H1 (cell line): Measurements from ENCODE around the gene ABCA2. TPM values are rescaled to one million over a fixed set of nuclear protein-coding genes. Genes with fewer than 3 reads are reported as not detected.
A peak's percentile ranks its signal among the peaks of the same experiment; 100 is the strongest.

Experiments used
- CTCF ChIA-PET: fragments of 300-600 bp; sonication (Branson Sonifier 250); formaldehyde crosslinking; loops from one replicate; lab custom pipeline; 2021; ENCODE audit not compliant: partially characterized antibody; lab: Charles Lee
- POLR2A ChIA-PET: fragments of 300-600 bp; sonication (Branson Sonifier 250); formaldehyde crosslinking; loops from one replicate; lab custom pipeline; 2021; ENCODE audit warnings: inconsistent platforms; ENCODE audit not compliant: partially characterized antibody; lab: Charles Lee
- DNase-seq, 2 experiments: peaks; one replicate each; pipeline versions ENCODE4 v3.0.0 to v3.0.0-alpha.2; 2010 to 2022; ENCODE audit warnings: low spot score in 2 of 2, low read depth in 1 of 2, mixed read lengths in 1 of 2
- FAIRE-seq: peaks from 2 replicates; lab custom pipeline; 2011; peaks lifted over from hg19 to GRCh38; lab: Jason Lieb, UNC
- H2AFZ ChIP-seq: 2 replicates; pipeline ENCODE4 v1.8.1; 2012; ENCODE audit warnings: low read length, inconsistent platforms
- H2AK5ac ChIP-seq: 2 replicates; pipeline ENCODE4 v1.6.1; 2013; ENCODE audit warnings: low read depth, low read length
- H2BK120ac ChIP-seq: replicated peaks from 2 replicates; pipeline ENCODE3; 2013; ENCODE audit warnings: low read depth, low read length, inconsistent platforms
- H2BK12ac ChIP-seq: 2 replicates; pipeline ENCODE4 v1.6.1; 2013; ENCODE audit warnings: low read depth, low read length
- H2BK15ac ChIP-seq: 2 replicates; pipeline ENCODE4 v1.6.1; 2013; ENCODE audit warnings: low read length
- H2BK20ac ChIP-seq: 2 replicates; pipeline ENCODE4 v1.6.1; 2013; ENCODE audit warnings: low read length
- H2BK5ac ChIP-seq: 2 replicates; pipeline ENCODE4 v1.6.1; 2013; ENCODE audit warnings: low read depth, low read length
- H3K14ac ChIP-seq: 2 replicates; pipeline ENCODE4 v1.6.1; 2013; ENCODE audit warnings: inconsistent platforms; ENCODE audit not compliant: insufficient read length
- H3K18ac ChIP-seq: 2 replicates; pipeline ENCODE4 v1.6.1; 2013; ENCODE audit warnings: low read length; ENCODE audit errors: extremely low read depth
- H3K23ac ChIP-seq: 2 replicates; pipeline ENCODE4 v1.6.1; 2013; ENCODE audit warnings: inconsistent platforms; ENCODE audit not compliant: insufficient read length
- H3K23me2 ChIP-seq: 2 replicates; pipeline ENCODE4 v1.6.1; 2013; ENCODE audit warnings: low read depth, low read length
- H3K27ac ChIP-seq: 2 replicates; pipeline ENCODE4 v1.6.1; 2011; ENCODE audit warnings: low read depth, low read length, inconsistent platforms
- H3K27me3 ChIP-seq, 4 experiments: replicated peaks in 1 of 4; 1 replicate in 1 of 4; 2 replicates in 3 of 4; pipeline versions ENCODE4 v1.6.1 to v1.8.1; 2011 to 2013; ENCODE audit warnings: low read length in 3 of 4, mild to moderate bottlenecking in 3 of 4, inconsistent platforms in 2 of 4, mixed read lengths in 2 of 4, moderate library complexity in 1 of 4; ENCODE audit not compliant: control insufficient read depth in 3 of 4, insufficient read depth in 3 of 4; ENCODE audit errors: extremely low read depth in 1 of 4
- H3K36me3 ChIP-seq, 4 experiments: 2 replicates each; pipeline versions ENCODE4 v1.6.1 to v1.8.1; 2011 to 2013; ENCODE audit warnings: mild to moderate bottlenecking in 4 of 4, low read length in 3 of 4, moderate library complexity in 2 of 4, control low read depth in 1 of 4, inconsistent platforms in 1 of 4; ENCODE audit not compliant: insufficient read depth in 4 of 4, control insufficient read depth in 2 of 4
- H3K4ac ChIP-seq: replicated peaks from 2 replicates; pipeline ENCODE3; 2013; ENCODE audit warnings: low read length, low read depth, mixed read lengths, inconsistent platforms; ENCODE audit not compliant: insufficient read length
- H3K4me1 ChIP-seq, 4 experiments: replicated peaks in 1 of 4; 1 replicate in 1 of 4; 2 replicates in 3 of 4; pipeline versions ENCODE4 v1.6.1 to v1.8.1; 2011 to 2013; ENCODE audit warnings: low read length in 3 of 4, inconsistent platforms in 2 of 4, mixed read lengths in 1 of 4; ENCODE audit not compliant: insufficient read depth in 4 of 4, control insufficient read depth in 3 of 4
- H3K4me2 ChIP-seq, 2 experiments: 2 replicates each; pipeline versions ENCODE4 v1.6.1 to v1.8.1; 2011 to 2013; ENCODE audit warnings: low read depth in 2 of 2, low read length in 2 of 2, control low read depth in 1 of 2, inconsistent platforms in 1 of 2, mild to moderate bottlenecking in 1 of 2; ENCODE audit not compliant: insufficient read depth in 1 of 2
- H3K4me3 ChIP-seq, 4 experiments: fragments of 200-600, 300-600 bp in 1 of 4; sonication (generic), shearing (Covaris generic), sonication (Bioruptor Twin) in 1 of 4; 2 replicates each; pipeline versions ENCODE4 v1.5.1 to v1.8.1; 2011 to 2016; ENCODE audit warnings: low read length in 4 of 4, low read depth in 3 of 4, control low read depth in 2 of 4, inconsistent platforms in 2 of 4, mild to moderate bottlenecking in 2 of 4, mixed read lengths in 1 of 4, moderate library complexity in 1 of 4; ENCODE audit not compliant: insufficient read depth in 2 of 4; ENCODE audit errors: extremely low read depth in 1 of 4
- H3K56ac ChIP-seq: replicated peaks from 2 replicates; pipeline ENCODE3; 2013; ENCODE audit warnings: low read depth, mild to moderate bottlenecking, mixed read lengths, low read length, inconsistent platforms; ENCODE audit not compliant: insufficient read length
- H3K79me1 ChIP-seq: 2 replicates; pipeline ENCODE4 v1.6.1; 2013; ENCODE audit warnings: low read depth, low read length, control low read depth
- H3K79me2 ChIP-seq, 2 experiments: 2 replicates each; pipeline versions ENCODE4 v1.6.1 to v1.8.1; 2012 to 2013; ENCODE audit warnings: low read length in 2 of 2, mild to moderate bottlenecking in 2 of 2, inconsistent platforms in 1 of 2; ENCODE audit not compliant: insufficient read depth in 2 of 2, control insufficient read depth in 1 of 2
- H3K9ac ChIP-seq, 4 experiments: replicated peaks in 1 of 4; 1 replicate in 1 of 4; 2 replicates in 3 of 4; pipeline versions ENCODE4 v1.6.1 to v1.8.1; 2011 to 2013; ENCODE audit warnings: low read depth in 3 of 4, low read length in 3 of 4, control low read depth in 2 of 4, mild to moderate bottlenecking in 2 of 4, moderate library complexity in 2 of 4, inconsistent platforms in 1 of 4; ENCODE audit errors: extremely low read depth in 1 of 4
- H3K9me3 ChIP-seq, 2 experiments: 2 replicates each; pipeline versions ENCODE4 v1.6.1 to v1.8.1; 2012 to 2013; ENCODE audit warnings: mild to moderate bottlenecking in 2 of 2, moderate library complexity in 2 of 2, control low read depth in 1 of 2, inconsistent platforms in 1 of 2, low read depth in 1 of 2, low read length in 1 of 2, mixed read lengths in 1 of 2; ENCODE audit not compliant: insufficient read depth in 2 of 2
- H4K20me1 ChIP-seq, 2 experiments: replicated peaks in 1 of 2; 2 replicates each; pipeline versions ENCODE3 to v1.8.1; 2011 to 2013; ENCODE audit warnings: inconsistent platforms in 2 of 2, low read length in 2 of 2, mild to moderate bottlenecking in 1 of 2; ENCODE audit not compliant: insufficient read depth in 2 of 2, control insufficient read depth in 1 of 2
- H4K5ac ChIP-seq: 2 replicates; pipeline ENCODE4 v1.6.1; 2013; ENCODE audit warnings: low read length, low read depth, mixed read lengths, inconsistent platforms; ENCODE audit not compliant: insufficient read length
- H4K8ac ChIP-seq: 2 replicates; pipeline ENCODE4 v1.8.0; 2013; ENCODE audit warnings: mild to moderate bottlenecking, moderate library complexity, low read length, inconsistent platforms; ENCODE audit not compliant: insufficient read depth; ENCODE audit errors: extremely low read depth
- H4K91ac ChIP-seq: replicated peaks from 2 replicates; pipeline ENCODE3; 2013; ENCODE audit warnings: low read length, mixed read lengths, inconsistent platforms; ENCODE audit not compliant: insufficient read length
- ASH2L ChIP-seq: fragments of 200-600, 300-600 bp; sonication (generic); IDR thresholded peaks from one replicate; pipeline ENCODE4 v1.7.1; 2017; ENCODE audit warnings: low read length
- BACH1 ChIP-seq: IDR thresholded peaks from 2 replicates; pipeline ENCODE4 v1.6.1; 2012; ENCODE audit warnings: low read length, improper control_type of control experiment
- CBX8 ChIP-seq: fragments of 300-800, 300-1000 bp; sonication (generic); IDR thresholded peaks from 2 replicates; pipeline ENCODE4 v1.7.1; 2016; ENCODE audit warnings: low read depth, low read length, borderline replicate concordance
- CHD2 ChIP-seq: IDR thresholded peaks from 2 replicates; pipeline ENCODE4 v1.6.1; 2012; ENCODE audit warnings: low read length, improper control_type of control experiment
- CREB1 ChIP-seq: IDR thresholded peaks from 2 replicates; pipeline ENCODE4 v1.6.1; 2012; ENCODE audit warnings: inconsistent platforms
- EZH2 ChIP-seq: fragments of 200-600 bp; sonication (generic); IDR thresholded peaks from 2 replicates; pipeline ENCODE4 v1.7.1; 2012; ENCODE audit warnings: low read depth, mild to moderate bottlenecking, moderate library complexity, low read length, inconsistent platforms; ENCODE audit not compliant: severe bottlenecking
- JUND ChIP-seq: IDR thresholded peaks from 2 replicates; pipeline ENCODE4 v1.6.1; 2011; ENCODE audit warnings: mild to moderate bottlenecking, improper control_type of control experiment, low read length
- KDM1A ChIP-seq: fragments of 200-600, 300-600 bp; sonication (generic); IDR thresholded peaks from 2 replicates; pipeline ENCODE4 v1.7.1; 2016; ENCODE audit warnings: mild to moderate bottlenecking, low read length, borderline replicate concordance
- MAX ChIP-seq: IDR thresholded peaks from 2 replicates; pipeline ENCODE4 v1.6.1; 2012; ENCODE audit warnings: inconsistent platforms
- POU5F1 ChIP-seq: IDR thresholded peaks from 2 replicates; pipeline ENCODE4 v1.6.1; 2011; ENCODE audit warnings: low read depth, mild to moderate bottlenecking, low read length, moderate library complexity
- RFX5 ChIP-seq: IDR thresholded peaks from 2 replicates; pipeline ENCODE4 v1.6.1; 2011; ENCODE audit warnings: low read depth, low read length, improper control_type of control experiment, borderline replicate concordance
- SP1 ChIP-seq: IDR thresholded peaks from 2 replicates; pipeline ENCODE4 v1.6.1; 2011; ENCODE audit warnings: low read depth, low read length
- WGBS, 2 experiments: shearing (Covaris generic) in 1 of 2; methylation state at CpG; one replicate each; pipeline versions ENCODE4 v1.1.6 to v1.1.7; 2013 to 2015; ENCODE audit warnings: low lambda C conversion rate in 2 of 2, mixed read lengths in 2 of 2, inconsistent platforms in 1 of 2, low coverage in 1 of 2, missing lambda C conversion rate in 1 of 2; ENCODE audit not compliant: insufficient replicate concordance in 2 of 2, insufficient coverage in 1 of 2, insufficient read length in 1 of 2; ENCODE audit errors: extremely low coverage in 1 of 2, missing lambda C conversion rate in 1 of 2; 5-methylcytosine and 5-hydroxymethylcytosine counted together
- polyA plus RNA-seq, 7 experiments: library from polyadenylated mRNA; depleted of rRNA in 3 of 7; stranded (reverse) in 5 of 7; unstranded in 2 of 7; fragments of >200 nt in 5 of 7; fragments of 200-250 nt in 2 of 7; gene quantifications; 1 replicate in 5 of 7; 2 replicates in 1 of 7; 4 replicates in 1 of 7; pipeline versions ENCODE4 v1.2.1 to v1.2.3, GENCODE V29; 2011 to 2013; ENCODE audit warnings: missing spikeins in 2 of 7, mixed read lengths in 2 of 7
- total RNA-seq: library from RNA; stranded (reverse); fragmentation: NEBNext Ultra II Directional; extraction: Animal tissue kit (Norgen Biotek cat#: 25700); gene quantifications from 2 replicates; pipeline ENCODE4 v1.2.1, GENCODE V29; 2021

The ABCA2 gene
- total and polyA plus RNA-seq, 2 of the 8 experiments (the other 6 are each of a cell fraction or from before 2014, with no cell fraction given) = 12.5 to 14.3 TPM

- FAIRE-seq = peak; percentile 71
- Histone ChIP-seq H2AK5ac (no peak overlapping the region), H3K23me2 (no peaks in the 10 kb centered on the region), H3K9me3 (no peaks in the 10 kb centered on the region), H3K14ac (no peak overlapping the region), H3K79me1 (no peaks in the 10 kb centered on the region), H3K36me3 (peaks cover 0 to 3% (median 0%) of the 10 kb centered on the region in 4 experiments; a peak in 1 of 8 replicates), H4K8ac (no peak overlapping the region; the same call in 1 of the 2 replicates), H2BK12ac (no peak overlapping the region), H4K91ac (no peak overlapping the region), H3K4me3 (no peak overlapping the region), H3K4me2 (peak overlapping the region in 1 of 2 experiments; percentile 48; a peak in 2 of 4 replicates), H3K79me2 (no peaks in the 10 kb centered on the region), H2BK120ac (no peak overlapping the region), H2BK5ac (no peak overlapping the region), H3K4ac (no peak overlapping the region), H3K23ac (no peak overlapping the region), H4K5ac (no peak overlapping the region), H2BK15ac (no peak overlapping the region), H3K27me3 (no peaks in the 10 kb centered on the region; a peak in 3 of 7 replicates), H2AFZ (no peak overlapping the region), H3K56ac (no peak overlapping the region), H3K27ac (no peak overlapping the region), H3K4me1 (peaks cover 0 to 2% (median 0%) of the 10 kb centered on the region in 4 experiments; a peak in 3 of 7 replicates), H3K18ac (no peak overlapping the region), H3K9ac (no peak overlapping the region), H4K20me1 (peaks cover 2 to 5% of the 10 kb centered on the region in 2 experiments), H2BK20ac (no peak overlapping the region)
- CTCF ChIA-PET = interaction anchor here (0.6 to 4.2 kb wide), 67 partner anchors 9 to 332 kb away, joined by 3 to 65 read pairs (median 5); partner anchors contain the start of genes AJM1, ANAPC2, CLIC3 and LCN12
- DNase-seq = peak; percentile 73 to 94
- POLR2A ChIA-PET = interaction anchor here (0.6 to 1.3 kb wide), 4 partner anchors 21 to 250 kb away, joined by 3 to 4 read pairs (median 3); no protein-coding TSS in a partner anchor
- 39% methylated on average over 17 of the region's 24 CpGs; no CpG with 5 or more reads in 1 of the 2 experiments for WGBS, 2 experiments
- TF ChIP-seq EZH2 = no peak
- TF ChIP-seq JUND = no peak
- no peak for TF ChIP-seq RFX5
- no peak for TF ChIP-seq CBX8
- no peak for TF ChIP-seq KDM1A
- peak; percentile 12; the same call in 1 of the 2 replicates for TF ChIP-seq MAX
- TF ChIP-seq CREB1 = no peak
- no peak for TF ChIP-seq ASH2L
- TF ChIP-seq POU5F1 = no peak
- TF ChIP-seq SP1 = no peak
- no peak for TF ChIP-seq BACH1
- no peak for TF ChIP-seq CHD2
Measured at GRCh38 chr9:137034709-137035506, 6.9 kb upstream of the ABCA2 start.
